ENCODE results near the gene SUSD4.
A peak's percentile ranks its signal among the peaks of the same experiment; 100 is the strongest.

Gene SUSD4, protein sequence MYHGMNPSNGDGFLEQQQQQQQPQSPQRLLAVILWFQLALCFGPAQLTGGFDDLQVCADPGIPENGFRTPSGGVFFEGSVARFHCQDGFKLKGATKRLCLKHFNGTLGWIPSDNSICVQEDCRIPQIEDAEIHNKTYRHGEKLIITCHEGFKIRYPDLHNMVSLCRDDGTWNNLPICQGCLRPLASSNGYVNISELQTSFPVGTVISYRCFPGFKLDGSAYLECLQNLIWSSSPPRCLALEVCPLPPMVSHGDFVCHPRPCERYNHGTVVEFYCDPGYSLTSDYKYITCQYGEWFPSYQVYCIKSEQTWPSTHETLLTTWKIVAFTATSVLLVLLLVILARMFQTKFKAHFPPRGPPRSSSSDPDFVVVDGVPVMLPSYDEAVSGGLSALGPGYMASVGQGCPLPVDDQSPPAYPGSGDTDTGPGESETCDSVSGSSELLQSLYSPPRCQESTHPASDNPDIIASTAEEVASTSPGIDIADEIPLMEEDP

DNA sequence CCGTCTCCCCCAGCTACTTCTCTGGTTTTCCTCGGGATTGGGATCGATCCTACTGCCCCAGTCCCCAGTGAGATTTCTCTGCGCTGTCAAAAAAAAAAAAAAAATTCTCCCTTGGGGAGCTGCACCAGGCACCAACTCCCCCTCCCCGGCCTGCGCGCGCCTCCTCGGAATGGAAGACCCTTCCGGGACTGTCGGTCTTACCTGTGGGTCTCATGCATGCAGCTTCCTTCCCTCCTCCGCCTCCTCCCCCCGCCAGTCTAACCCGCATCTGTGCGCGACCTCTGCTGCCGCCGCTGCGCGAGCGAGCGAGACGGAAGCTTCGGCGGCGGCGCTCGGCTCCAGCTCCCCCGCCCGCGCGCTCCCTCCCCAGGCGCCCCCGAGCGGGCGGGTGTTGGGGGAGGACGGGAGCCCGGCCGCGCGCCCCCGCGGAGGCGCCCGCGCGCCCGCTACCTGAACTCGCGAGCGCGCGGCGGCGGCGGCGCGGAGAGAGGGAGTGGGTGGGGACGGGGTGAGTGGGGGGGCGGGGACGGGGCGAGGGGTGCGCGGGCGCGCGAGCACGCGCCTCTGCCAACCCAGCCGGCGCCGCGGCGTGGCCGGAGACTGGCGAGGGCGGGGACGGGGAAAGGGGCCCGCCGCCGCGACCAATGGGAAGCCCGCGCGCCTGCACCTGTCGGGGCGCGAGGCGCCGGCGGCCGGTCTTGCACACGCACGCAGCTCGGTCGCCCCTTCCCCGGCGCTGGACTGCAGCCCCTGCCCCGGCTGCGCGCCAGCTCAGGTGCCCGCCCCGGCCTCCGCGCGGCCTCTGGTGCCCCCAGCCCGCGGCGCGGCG lies at the start of gene SUSD4:
Gene SUSD4 (minus strand): TSS at position 321 of the 829 bp plus-strand sequence. CDS start 751 bp downstream, outside the sequence.
- Mint-ChIP-seq H3K4me3 (peak within 1 kb of the TSS; percentile 85 to 88 (median 87)), H3K4me1 (peaks cover 18% of the 10 kb centered on the region), H3K27me3 (ENCODE audit: low read depth) (peaks cover 67% of the 10 kb centered on the region), H3K36me3 (ENCODE audit: low read depth) (no peaks in the 10 kb centered on the region), H3K27ac (no peak within 1 kb of the TSS), H3K9me3 (peaks cover 2% of the 10 kb centered on the region)
- TF ChIP-seq, protein P1, sequence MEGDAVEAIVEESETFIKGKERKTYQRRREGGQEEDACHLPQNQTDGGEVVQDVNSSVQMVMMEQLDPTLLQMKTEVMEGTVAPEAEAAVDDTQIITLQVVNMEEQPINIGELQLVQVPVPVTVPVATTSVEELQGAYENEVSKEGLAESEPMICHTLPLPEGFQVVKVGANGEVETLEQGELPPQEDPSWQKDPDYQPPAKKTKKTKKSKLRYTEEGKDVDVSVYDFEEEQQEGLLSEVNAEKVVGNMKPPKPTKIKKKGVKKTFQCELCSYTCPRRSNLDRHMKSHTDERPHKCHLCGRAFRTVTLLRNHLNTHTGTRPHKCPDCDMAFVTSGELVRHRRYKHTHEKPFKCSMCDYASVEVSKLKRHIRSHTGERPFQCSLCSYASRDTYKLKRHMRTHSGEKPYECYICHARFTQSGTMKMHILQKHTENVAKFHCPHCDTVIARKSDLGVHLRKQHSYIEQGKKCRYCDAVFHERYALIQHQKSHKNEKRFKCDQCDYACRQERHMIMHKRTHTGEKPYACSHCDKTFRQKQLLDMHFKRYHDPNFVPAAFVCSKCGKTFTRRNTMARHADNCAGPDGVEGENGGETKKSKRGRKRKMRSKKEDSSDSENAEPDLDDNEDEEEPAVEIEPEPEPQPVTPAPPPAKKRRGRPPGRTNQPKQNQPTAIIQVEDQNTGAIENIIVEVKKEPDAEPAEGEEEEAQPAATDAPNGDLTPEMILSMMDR (IDR thresholded peaks at IDR 0.05; ENCODE audit: unreplicated experiment in 3 of 3): no peak

DNA sequence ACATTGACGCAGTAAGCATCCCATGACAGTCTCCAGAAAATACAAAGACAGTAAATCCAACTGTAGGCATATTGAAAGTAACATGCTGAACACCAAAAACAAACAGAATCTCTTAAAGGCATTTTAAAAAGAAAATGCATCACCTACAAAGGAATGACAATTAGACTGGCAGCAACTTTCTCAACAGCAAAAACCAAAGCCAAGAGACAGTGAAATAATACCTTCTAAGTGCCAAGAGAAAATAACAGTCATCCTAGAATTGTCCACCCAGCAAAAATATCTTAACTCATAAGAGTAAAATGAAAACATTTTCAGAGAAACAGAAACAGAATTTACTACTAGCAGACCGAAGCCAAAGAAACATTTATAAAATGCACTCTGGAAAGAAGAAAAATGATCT lies 49.2 kb upstream of the SUSD4 start:
- TF ChIP-seq, protein P1 (IDR thresholded peaks at IDR 0.05; ENCODE audit: unreplicated experiment in 3 of 3): no peak
- H3K36me3 Mint-ChIP-seq (ENCODE audit: low read depth): no peaks in the 10 kb centered on the region
- peaks cover 3% of the 10 kb centered on the region for H3K27me3 Mint-ChIP-seq (ENCODE audit: low read depth)
- no peak overlapping the region for H3K27ac Mint-ChIP-seq
- no peaks in the 10 kb centered on the region for H3K4me1 Mint-ChIP-seq
- no peak overlapping the region for H3K4me3 Mint-ChIP-seq
- peaks cover 3% of the 10 kb centered on the region for H3K9me3 Mint-ChIP-seq

DNA sequence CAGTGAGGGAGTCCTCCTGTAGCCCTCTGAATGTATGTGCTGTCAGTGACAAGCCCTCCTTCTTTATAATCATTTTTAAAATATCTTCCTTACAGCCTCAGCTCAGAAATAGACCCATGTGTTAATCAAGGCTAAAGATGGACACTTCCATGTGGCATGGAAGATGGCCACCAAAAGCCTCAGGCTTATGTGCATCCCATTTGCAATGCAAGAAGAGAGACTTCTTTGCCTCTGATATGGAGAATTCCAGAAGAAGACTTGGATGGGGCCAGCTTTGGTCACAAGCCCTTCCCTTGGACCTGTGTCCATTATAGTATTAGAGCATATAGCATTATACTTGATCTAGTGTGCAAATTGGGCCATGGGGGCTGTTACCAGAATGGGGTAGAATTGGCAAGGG lies 47.7 kb upstream of the SUSD4 start:
- Mint-ChIP-seq H3K36me3 (ENCODE audit: low read depth) (no peaks in the 10 kb centered on the region), H3K27me3 (ENCODE audit: low read depth) (peaks cover 3% of the 10 kb centered on the region), H3K27ac (no peak overlapping the region), H3K4me3 (no peak overlapping the region), H3K9me3 (peaks cover 3% of the 10 kb centered on the region), H3K4me1 (no peaks in the 10 kb centered on the region)
- TF ChIP-seq, protein P1 (IDR thresholded peaks at IDR 0.05; ENCODE audit: unreplicated experiment in 3 of 3): no peak

DNA sequence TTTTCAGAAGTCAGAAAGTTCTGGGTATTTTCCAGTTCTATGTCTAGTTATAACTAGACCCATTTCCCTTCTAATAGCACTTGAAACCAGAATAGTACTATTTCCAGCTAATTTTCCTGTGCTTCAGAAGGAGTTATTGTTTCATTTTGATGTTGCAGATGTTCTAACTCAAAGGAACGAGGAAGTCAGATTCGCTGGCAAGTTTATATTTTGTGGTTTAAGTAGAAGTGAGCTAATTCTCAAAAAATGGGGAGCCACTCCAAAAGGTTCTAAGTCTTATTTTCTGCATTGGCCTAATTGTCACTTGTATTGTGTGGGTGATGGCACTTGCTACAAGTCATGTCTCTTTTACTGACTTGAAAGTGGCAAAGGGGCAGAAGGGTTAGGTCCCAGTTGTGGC lies 47.3 kb upstream of the SUSD4 start:
- H3K27ac Mint-ChIP-seq: no peak overlapping the region
- TF ChIP-seq, protein P1 (IDR thresholded peaks at IDR 0.05; ENCODE audit: unreplicated experiment in 3 of 3): no peak
- peaks cover 5% of the 10 kb centered on the region for H3K9me3 Mint-ChIP-seq
- peaks cover 3% of the 10 kb centered on the region for H3K27me3 Mint-ChIP-seq (ENCODE audit: low read depth)
- H3K4me1 Mint-ChIP-seq: no peaks in the 10 kb centered on the region
- H3K4me3 Mint-ChIP-seq: no peak overlapping the region
- H3K36me3 Mint-ChIP-seq (ENCODE audit: low read depth): no peaks in the 10 kb centered on the region

DNA sequence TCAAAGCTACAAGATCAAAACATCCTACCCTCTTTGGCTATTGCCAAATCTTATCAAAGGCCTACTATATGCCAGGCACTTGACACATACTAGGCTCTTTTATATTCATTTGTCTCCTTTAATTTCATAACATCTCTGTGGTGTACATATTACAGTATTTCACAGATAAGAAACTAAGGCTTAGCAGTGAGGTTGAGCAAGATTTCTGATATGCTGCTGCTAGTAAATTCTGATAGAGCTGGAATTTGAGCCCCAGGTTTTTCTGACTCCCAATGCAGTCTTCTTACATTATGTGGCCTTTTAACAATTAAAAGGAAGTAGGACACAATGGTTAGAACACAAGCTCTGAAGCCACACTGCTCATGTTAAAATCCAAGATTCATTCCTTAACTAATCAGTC lies 46.1 kb upstream of the SUSD4 start:
- H3K4me3 Mint-ChIP-seq: no peak overlapping the region
- H3K27me3 Mint-ChIP-seq (ENCODE audit: low read depth): no peaks in the 10 kb centered on the region
- H3K4me1 Mint-ChIP-seq: no peaks in the 10 kb centered on the region
- no peaks in the 10 kb centered on the region for H3K36me3 Mint-ChIP-seq (ENCODE audit: low read depth)
- no peak overlapping the region for H3K27ac Mint-ChIP-seq
- H3K9me3 Mint-ChIP-seq: peaks cover 7% of the 10 kb centered on the region
- TF ChIP-seq, protein P1 (IDR thresholded peaks at IDR 0.05; ENCODE audit: unreplicated experiment in 3 of 3): no peak
